T-helper 22 cell (primary cell): ENCODE data around the gene ZNF853.
"Not testable (repeated sequence)": the region's sequence is repeated elsewhere in the genome, so short reads cannot be mapped to it uniquely, and the experiment has no call there.

Source experiments
- DNase-seq: peaks from one replicate; pipeline ENCODE4 v3.0.0-alpha.2; 2020; ENCODE audit warnings: low read depth

The ZNF853 gene

DNA sequence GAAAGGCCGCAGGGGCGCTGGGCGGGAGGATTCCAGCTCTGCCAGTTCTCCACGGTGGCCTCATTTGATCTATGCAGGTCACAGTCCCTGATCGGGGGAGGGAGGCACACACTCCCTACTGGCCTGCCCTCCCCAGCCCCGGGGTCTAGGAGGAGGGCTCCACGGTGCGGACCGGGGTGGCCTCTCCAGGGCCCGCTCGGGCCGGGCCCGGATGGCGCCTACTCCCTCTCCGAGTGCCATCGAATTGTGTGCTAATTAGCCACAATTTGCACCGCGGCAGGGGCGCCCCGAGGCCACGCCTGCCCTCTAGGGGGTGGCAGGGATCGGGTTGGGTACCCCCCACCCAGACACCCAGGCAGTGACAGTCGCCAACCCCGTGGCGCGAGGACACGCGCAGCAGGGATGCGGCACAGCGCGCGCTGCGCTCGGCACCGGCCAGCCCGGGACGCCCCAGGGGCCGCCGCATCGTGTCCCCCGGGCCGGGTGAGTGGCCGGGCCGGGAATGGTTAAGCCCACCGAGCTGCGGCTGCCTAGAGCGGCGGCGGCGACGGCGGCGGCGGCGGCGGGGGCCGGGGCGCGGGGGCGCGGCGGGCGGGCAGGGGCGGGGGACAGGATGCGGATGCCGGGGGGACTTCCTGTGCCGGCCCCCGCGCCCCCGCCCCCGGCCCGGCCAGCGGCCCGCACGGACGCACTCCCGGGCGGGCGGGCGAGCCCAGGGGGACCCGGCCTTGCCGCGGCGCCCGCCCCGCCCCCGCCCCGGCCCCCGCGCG is at the start of gene ZNF853:
Gene ZNF853, plus strand, starts transcription at position 658 of the 770 bp plus-strand sequence. CDS start 565 bp downstream, outside the sequence.
- no peak for DNase-seq

DNA sequence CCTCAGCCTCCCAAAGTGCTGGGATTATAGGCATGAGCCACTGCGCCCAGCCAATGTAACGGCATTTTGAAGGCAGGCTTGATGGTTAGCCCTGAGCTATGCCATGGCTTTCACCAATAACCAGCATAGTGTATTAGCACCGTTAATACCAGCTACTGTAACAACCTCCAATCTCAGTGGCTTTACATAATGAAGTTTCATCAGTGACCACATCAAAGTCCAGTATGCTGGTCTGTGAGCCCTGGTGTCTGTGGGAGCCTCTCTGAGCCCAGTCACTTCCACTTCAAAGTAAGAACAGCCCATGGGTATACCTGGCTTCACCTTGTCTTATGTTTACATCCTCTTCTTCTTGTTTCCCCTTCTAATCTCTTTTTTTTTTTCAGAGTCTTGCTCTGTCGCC is 49.8 kb upstream of the ZNF853 start:
- DNase-seq, result no peak

DNA sequence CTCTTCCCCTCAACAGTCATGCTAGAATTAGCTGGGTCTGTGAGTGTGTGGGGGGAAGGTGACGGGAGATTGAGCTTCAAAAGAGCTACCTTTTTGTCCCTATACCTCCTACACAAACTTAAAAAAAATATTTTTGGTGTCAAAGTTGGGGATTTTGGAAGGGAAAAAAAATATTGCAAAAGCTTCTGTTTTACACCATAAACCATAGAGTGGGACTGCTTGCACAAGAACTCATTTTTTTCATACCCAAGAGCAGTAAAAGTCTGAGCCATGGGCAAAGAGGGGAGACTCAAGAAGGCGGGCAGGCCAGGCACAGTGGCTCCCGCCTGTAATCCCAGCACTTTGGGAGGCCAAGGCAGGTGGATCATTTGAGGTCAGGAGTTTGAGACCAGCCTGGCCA is 47.5 kb upstream of the ZNF853 start:
- no peak for DNase-seq

DNA sequence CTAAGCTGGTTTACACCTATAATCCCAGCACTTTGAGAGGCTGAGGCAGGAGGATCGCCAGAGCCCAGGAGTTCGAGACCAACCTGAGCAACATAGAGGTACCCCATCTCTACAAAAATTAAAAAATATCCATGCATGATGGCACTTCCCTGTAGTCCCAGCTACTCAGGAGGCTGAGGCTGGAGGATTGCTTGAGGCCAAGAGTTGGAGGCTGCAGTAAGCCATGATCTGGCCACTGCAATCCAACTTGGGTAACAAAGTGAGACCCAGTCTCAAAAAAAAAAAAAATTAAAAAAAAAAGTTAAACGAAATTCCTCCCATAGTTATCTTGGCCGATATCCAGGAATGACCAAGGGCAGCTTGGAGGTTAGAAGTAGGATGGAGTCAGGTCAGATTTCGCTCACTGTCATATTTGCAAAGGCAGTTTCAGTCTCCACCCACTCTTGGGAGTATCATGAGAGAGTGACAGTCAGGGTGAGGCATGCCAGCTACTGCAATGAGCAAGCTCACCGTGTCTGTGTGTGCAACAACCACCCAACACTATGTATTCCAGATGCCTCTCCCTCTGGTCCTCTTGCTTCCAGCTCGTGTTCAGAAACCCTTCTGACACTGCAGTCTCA is 44.1 kb upstream of the ZNF853 start:
- no peak for DNase-seq

DNA sequence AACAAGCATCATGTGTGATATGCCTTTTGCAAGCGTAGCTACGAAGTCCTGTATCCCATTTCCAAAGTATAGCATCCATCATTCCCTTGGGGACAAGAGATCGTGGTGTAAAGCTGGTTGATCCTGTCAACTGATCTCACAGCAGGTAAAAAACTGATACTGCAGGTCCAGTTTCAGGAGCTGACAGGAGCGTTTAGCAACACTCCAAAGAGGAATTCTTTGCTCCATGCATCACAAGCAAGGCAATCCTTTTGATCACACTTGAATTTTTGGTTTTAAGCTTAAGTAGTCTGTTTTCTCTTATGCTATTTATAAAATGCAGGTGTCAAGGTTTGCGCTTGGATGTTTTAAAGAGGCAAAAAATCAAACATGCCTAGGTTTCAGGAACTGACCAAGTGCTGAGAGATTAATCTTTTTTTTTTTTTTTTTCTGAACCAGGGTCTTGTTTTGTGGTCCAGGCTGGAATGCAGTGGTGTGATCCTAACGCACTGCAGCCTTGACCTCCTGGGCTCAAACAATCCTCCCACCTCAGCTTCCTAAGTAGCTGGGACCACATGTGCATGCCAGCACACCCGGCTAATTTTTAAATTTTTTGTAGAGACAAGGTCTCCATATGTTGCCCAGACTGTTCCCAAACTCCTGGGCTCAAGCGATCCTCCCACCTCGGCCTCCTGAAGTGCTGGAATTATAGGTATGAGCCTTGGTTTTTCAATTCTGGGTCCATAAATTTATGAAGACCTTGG is 40.0 kb upstream of the ZNF853 start:
- DNase-seq, result no peak

DNA sequence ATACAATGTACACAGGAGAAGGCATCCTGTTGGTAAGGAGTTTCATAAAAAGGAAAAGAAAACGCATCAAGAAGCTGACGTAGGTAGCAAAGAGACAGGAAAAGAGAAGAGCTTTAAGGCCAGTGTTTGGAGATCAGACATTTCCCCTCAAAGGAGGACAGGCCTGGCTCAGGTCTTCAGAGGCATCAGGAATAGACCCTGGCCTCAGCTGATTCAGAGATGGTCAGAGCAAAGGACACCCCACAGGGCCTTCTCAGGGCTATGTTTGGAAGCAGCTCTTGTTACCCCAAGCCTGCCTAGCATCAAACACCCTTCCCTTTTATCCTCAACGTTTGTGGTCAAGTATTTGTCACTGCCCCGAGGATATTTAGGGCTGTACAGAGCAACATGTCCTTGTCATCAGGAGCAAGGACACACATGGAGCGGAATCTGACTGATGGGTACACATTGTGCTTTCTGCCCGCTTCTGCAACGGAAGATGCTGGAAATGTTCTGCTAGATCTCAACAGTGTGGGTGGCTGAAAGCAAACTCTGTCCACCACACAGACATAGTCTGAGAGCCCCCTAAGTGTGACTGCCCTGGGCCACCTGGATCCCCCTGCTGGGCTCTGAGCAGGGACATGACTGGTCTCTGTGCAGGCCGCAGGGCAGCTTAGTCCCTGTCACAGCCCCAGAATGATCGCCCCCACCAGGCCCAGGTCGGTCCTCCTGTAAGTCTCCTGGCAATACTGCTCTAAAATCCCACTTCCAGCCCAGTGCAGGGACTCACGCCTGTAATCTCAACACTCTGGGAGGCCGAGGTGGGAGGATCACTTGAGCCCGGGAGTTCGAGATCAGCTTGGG is 39.2 kb upstream of the ZNF853 start:
- no peak for DNase-seq

DNA sequence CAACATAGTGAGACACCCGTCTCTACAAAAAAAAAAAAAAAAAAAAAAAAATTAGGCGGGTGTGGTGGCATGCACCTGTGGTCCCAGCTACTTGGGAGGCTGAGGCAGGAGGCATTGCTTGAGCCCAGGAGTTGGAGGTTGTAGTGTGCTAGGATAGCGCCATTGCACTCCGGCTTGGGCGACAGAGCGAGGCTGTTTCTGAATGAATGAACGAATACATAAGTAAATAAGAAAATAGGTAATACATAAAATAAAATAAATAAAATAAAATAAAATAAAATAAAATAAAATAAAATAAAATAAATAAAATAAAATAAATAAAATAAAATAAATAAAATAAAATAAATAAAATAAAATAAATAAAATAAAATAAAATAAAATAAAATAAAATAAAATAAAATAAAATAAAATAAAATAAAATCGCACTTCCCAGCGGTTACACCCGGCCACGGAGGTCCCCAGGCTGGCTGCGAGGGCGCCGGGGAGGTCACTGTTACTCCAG is 38.5 kb upstream of the ZNF853 start:
- DNase-seq, result not testable (repeated sequence)

DNA sequence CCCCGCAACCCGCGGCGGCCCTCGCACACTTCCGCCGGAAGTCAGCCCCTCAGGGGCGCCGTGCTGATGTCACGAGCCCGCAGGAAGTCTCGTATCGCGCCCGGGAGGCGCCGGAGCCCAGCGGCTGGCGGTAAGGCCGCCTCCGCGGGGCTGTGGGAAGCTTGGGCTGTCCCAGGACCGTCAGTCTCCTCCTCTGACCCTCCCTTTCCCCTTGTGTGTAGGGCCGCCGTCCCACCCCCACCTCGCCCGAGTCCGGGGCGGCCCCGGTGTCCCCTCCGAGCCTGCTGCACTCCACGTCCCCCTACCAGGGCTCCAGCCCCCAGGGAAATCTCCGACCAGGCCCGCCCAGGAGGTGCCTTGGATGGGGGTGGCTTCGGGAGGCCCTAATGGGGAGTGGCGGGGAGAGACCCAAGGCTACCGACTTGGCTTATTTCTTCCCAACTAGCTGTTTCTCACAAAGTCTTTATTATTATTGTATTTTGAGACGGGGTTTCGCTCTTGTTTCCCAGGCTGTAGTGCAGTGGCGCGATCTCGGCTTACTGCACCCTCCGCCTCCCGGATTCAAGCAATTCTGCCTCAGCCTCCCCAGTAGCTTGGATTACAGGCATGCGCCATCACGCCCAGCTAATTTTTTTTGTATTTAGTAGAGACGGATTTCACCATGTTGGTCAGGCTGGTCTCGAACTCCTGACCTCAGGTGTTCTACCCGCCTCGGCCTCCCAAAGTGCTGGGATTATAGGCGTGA is 37.9 kb upstream of the ZNF853 start, which contains the start of gene ZDHHC4:
Gene ZDHHC4, plus strand, starts transcription at position 86 of the 745 bp plus-strand sequence. CDS start 3,108 bp downstream, outside the sequence.
- DNase-seq, result peak; percentile 70

DNA sequence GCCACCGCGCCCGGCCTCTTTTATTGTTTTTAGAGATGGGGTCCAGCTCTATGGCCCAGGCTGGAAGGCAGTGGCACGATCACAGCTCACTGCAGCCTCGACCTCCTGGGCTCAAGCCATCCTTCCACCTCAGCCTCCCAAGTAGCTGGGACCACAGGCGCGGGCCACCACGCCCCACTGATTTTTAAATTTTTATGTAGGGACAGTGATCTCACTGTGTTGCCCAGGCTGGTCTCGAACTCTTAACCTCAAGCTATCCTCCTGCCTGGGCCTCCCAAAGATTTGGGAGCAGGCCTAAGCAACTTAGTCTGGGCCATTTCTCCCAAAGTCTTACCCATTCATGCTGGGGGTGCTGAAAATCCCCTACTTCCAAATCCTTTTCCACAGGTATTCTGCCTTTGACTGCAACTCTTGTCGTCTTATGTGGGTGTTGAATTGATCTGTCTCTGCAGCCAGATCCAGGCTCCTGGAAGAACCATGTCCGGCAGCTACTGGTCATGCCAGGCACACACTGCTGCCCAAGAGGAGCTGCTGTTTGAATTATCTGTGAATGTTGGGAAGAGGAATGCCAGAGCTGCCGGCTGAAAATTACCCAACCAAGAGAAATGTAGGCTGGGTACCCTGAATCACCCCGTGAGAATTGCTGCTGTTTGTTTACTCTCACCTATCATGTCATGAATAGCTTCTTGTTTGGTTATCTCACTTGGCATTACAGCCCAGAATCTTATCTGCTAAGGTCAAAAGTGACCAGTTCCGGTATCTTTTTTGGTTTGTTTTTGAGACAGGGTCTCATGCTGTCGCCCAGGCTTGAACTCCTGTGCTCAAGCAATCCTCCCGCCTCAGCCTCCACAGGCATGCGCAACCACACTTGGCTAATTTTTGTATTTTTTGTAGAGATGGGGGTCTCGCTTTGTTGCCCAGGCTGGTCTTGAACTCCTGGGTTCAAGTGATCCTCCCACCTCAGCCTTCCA is 37.0 kb upstream of the ZNF853 start:
- no peak for DNase-seq

DNA sequence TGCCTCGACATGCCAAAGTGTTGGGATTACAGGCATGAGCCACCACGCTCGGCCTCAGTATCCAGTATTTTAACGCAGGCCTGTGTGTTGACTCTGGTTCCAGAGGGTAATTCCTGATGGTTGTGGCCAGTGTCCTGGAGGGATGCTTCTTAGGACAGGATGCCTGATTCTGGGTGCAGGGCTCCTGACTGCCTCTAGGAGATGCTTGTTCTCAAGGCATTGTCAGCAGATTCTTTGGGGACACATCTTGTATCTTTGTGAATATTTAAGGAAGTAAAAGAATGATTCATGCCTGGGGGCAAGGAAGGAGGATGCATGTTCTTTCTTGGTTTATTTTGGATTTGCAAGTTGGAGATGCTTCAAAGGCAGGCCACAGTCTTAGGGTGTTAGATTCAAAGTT is 36.0 kb upstream of the ZNF853 start:
- no peak for DNase-seq

DNA sequence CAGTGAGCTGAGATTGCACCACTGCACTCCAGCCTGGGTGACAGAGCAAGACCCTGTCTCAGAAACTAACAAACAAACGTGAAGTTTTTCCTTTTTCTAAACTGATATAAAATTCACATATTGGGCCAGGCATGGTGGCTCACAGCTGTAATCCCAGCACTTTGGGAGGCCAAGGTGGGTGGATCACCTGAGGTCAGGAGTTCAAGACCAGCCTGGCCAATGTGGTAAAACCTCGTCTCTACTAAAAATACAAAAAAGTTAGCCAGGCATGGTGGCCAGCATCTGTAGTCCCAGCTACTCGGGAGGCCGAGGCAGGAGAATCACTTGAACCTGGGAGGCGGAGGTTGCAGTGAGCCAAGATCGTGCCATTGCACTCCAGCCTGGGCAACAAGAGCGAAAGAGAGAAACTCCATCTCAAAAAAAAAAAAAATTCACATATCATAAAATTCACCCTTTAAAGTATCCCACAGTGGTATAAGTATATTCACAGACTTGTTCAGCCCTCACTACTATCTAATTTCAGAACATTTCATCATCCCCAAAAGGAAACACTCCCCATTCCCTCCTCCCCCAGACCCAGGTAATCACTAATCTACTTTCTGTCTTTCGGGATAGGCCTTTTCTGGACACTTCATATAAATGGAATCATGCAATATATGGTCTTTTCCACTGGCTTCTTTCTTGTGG is 29.5 kb upstream of the ZNF853 start:
- not testable (repeated sequence) for DNase-seq

DNA sequence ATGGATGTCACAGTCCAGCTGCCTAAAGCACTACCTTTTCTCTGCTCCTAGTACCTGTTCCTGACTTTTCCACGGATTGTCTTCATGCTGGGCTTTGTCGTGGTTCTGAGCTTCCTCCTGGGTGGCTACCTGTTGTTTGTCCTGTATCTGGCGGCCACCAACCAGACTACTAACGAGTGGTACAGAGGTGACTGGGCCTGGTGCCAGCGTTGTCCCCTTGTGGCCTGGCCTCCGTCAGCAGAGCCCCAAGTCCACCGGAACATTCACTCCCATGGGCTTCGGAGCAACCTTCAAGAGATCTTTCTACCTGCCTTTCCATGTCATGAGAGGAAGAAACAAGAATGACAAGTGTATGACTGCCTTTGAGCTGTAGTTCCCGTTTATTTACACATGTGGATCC is 26.8 kb upstream of the ZNF853 start:
- no peak for DNase-seq

DNA sequence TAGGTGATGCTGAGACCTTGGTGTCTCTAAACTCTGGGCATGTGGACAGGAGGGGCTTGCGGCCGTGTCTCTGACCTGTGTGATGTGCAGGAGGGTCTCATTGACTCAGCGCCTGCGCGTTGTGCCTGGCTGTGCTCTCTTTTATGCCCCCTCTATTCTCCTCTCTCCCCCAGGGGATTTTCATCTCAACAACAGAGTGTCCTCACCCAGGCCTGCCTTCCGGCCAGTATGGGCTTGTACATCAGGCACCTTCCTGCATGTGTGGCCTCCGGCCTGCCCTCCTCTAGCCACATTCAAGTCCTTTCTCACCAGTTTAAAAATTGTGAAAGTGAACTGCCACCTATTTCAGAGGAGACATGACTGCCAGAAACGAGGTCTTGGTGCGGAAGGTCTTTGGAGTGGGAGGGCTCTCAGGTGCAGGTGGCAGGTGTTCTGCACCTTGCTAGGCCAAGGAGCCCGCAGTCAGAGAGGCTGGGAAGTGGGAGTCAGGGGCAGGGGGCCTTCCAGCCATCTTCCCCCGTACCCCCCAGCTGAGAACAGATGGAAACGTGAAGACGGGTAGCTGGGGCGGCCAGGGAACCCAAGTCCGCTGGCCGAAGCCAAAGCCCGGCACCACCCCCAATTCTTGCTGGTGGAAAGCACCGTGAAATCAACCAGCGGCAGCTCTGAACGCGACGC is 26.1 kb upstream of the ZNF853 start:
- DNase-seq, result no peak

DNA sequence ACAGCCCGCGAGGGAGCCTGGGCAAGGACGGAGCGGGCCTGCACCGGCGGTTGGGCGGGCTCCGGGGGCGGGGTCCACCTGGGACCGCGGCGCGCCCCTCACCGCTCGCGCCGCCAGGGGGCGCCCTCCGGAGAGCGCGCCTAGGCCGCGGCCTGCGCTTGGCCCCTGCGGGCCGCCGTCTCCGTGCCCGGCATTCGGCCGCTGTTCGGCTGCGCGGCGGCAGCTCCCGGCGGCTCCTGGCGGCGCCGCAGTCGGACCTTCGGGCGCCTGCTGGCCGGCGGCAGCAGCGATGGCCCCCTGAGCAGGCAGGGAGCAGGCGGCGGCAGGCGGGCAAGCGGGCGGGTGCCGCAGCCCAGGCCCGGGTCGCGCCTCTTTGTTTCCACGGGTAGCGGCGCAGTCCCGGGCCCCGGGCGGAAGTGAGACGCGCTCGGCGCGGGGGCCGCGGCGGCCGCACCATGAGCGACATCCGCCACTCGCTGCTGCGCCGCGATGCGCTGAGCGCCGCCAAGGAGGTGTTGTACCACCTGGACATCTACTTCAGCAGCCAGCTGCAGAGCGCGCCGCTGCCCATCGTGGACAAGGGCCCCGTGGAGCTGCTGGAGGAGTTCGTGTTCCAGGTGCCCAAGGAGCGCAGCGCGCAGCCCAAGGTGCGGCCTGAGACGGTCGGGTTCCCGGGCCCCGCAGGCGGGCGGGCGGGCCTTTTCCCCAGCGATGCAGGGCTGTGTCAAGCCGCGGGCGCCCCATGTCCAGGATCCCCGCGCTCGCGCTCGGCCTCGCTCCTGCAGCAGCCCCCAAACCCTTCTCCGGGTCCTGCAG is 25.4 kb upstream of the ZNF853 start, which contains the start of gene INTS15:
Gene INTS15, plus strand, starts transcription at position 193 of the 816 bp plus-strand sequence. Its CDS starts 263 bp downstream, at position 456.
- peak; percentile 66 for DNase-seq

DNA sequence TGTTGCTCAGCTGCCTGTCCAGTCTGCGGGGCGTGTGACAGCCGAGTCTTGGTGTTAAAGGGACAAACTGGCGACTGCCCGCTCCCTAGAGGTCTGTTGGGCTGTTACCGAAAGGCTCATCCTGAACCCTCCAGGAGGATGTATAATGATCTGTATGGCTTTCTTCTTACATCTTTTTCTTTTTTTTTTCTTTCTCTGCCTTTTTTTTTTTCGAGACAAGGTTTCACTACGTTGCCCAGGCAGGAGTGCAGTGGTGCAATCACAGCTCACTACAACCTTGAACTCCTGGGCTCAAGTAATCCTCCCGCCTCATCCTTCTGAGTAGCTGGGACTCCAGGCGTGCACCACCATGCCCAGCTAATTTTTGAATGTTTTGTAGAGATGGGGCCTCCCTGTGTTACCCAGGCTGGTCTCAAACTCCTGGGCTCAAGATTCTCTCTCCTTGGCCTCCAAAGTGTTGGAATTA is 24.7 kb upstream of the ZNF853 start:
- no peak for DNase-seq

DNA sequence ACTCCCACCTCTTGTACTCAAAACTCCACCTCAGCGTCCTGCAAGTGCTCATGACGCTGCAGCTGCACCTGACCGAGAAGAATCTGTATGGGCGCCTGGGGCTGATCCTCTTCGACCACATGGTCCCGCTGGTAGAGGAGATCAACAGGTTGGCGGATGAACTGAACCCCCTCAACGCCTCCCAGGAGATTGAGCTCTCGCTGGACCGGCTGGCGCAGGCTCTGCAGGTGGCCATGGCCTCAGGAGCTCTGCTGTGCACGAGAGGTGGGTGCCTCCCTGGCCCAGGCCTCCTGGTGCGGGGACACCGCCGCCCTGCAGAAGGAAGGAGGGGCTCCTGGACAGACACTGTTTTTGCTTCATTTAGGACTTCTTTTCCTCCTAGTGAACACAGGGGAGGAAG is 15.3 kb upstream of the ZNF853 start:
- no peak for DNase-seq

DNA sequence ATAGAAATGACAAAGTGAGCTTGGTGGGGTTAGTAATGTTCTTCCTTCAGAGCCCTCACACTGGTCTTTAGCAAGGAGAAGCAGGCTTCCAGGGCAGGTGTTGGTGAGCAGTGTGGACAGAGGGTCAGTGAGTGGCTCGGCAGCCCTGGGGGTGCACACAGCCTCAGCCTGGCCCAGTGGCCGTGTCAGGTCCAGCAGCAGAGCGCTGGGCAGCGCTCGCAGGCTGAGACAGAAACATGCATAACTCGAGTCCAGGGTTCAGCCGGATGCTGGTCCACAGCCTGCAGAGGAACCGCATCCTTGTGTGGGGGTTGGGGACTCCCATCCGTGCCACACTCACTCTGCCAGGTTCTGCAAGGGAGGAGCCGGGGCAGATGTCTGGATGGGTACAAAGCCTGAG is 11.0 kb upstream of the ZNF853 start:
- DNase-seq, result no peak
